Natural killer cell (primary cell): ENCODE measurements around the gene NT5C. TPM values are rescaled to one million over a fixed set of nuclear protein-coding genes. Genes with fewer than 3 reads are reported as not detected.

Experiments
- ATAC-seq, 3 donors: fragments of 150-1000 bp in 2 of 3; fragments of 200-7000 bp in 1 of 3; cut with Tn5 transposase; 1 replicate in 1 of 3; 2 replicates in 2 of 3; pipeline ENCODE4 v1.10.0; 2021; ENCODE audit warnings: mild to moderate bottlenecking in 2 of 3, moderate library complexity in 2 of 3
- DNase-seq, 2 donors: peaks; one replicate each; pipeline versions ENCODE4 v3.0.0 to v3.0.0-alpha.2; 2013 to 2021; ENCODE audit warnings: mixed read lengths in 1 of 2
- H3K27ac ChIP-seq: one replicate; pipeline ENCODE4 v1.5.1; 2013; ENCODE audit warnings: mild to moderate bottlenecking, low read length
- H3K27me3 ChIP-seq: one replicate; pipeline ENCODE4 v1.6.1; 2013; ENCODE audit warnings: low read length; ENCODE audit not compliant: control insufficient read depth, insufficient read depth
- H3K36me3 ChIP-seq: one replicate; pipeline ENCODE4 v1.6.1; 2013; ENCODE audit warnings: low read length; ENCODE audit not compliant: control insufficient read depth, insufficient read depth
- H3K4me1 ChIP-seq: one replicate; pipeline ENCODE4 v1.6.1; 2013; ENCODE audit warnings: low read length; ENCODE audit not compliant: control insufficient read depth, insufficient read depth
- H3K4me3 ChIP-seq: one replicate; pipeline ENCODE4 v1.5.1; 2013; ENCODE audit warnings: low read length
- H3K9me3 ChIP-seq: one replicate; pipeline ENCODE4 v1.6.1; 2013; ENCODE audit warnings: low read length; ENCODE audit not compliant: control insufficient read depth, insufficient read depth
- H3K27ac Mint-ChIP-seq, 2 donors: one replicate each; pipeline ENCODE4 v1.8.0; 2022; ENCODE audit warnings: mild to moderate bottlenecking in 2 of 2, mixed read lengths in 2 of 2, moderate library complexity in 1 of 2
- H3K27me3 Mint-ChIP-seq, 2 donors: one replicate each; pipeline ENCODE4 v1.8.0; 2022; ENCODE audit warnings: low read depth in 2 of 2, mixed read lengths in 2 of 2
- H3K36me3 Mint-ChIP-seq: one replicate; pipeline ENCODE4 v1.8.0; 2022; ENCODE audit warnings: mixed read lengths
- H3K4me1 Mint-ChIP-seq, 2 donors: one replicate each; pipeline ENCODE4 v1.8.0; 2022; ENCODE audit warnings: mixed read lengths in 2 of 2
- H3K4me3 Mint-ChIP-seq: one replicate; pipeline ENCODE4 v1.8.0; 2022; ENCODE audit warnings: mild to moderate bottlenecking, moderate library complexity, mixed read lengths
- H3K9me3 Mint-ChIP-seq, 2 donors: one replicate each; pipeline ENCODE4 v1.8.0; 2022; ENCODE audit warnings: mixed read lengths in 2 of 2
- WGBS: methylation state at CpG from one replicate; pipeline ENCODE4 v1.1.7; 2013; ENCODE audit warnings: missing lambda C conversion rate; ENCODE audit not compliant: insufficient coverage; 5-methylcytosine and 5-hydroxymethylcytosine counted together
- intact Hi-C: fragments of 100-400 bp; cut with micrococcal nuclease; formaldehyde crosslinking; loops from one replicate; pipeline ENCODE4 v1.14.2; 2022
- total RNA-seq, 4 donors: library from RNA; stranded (reverse); fragments of 120-200 nt in 1 of 4; gene quantifications; one replicate each; pipeline versions ENCODE4 v1.2.3 to v1.2.4, GENCODE V29; 2013 to 2022
- TF ChIP-seq, protein P1 (sequence below): fragments of 200-600 bp; IDR thresholded peaks from one replicate; pipeline ENCODE4 v1.8.0; 2022; ENCODE audit warnings: antibody characterized with exemption

NT5C gene
- total RNA-seq, 3 donors from 2014 or later (not counting 1 experiment from before 2014, with no cell fraction given): 58.1 to 67.4 (median 61.2) TPM

DNA sequence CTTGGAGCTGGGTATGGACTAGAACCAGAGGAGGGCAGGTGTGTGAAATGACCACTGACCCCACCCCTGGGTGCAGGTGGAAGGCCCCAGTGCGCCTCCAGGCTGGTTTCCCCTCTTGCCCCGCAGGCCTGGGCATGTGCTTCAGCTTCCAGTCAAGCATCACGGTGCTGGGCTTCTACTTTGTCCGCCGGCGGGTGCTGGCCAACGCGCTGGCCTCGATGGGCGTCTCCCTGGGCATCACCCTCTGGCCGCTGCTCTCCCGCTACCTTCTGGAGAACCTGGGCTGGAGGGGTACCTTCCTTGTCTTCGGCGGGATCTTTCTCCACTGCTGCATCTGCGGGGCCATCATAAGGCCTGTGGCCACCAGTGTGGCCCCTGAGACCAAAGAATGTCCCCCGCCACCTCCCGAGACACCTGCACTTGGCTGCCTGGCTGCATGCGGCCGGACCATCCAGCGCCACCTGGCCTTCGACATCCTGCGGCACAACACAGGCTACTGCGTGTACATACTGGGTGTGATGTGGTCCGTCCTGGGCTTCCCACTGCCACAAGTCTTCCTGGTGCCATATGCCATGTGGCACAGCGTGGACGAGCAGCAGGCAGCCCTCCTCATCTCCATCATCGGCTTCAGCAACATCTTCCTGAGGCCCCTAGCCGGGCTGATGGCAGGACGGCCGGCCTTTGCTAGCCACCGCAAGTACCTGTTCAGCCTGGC lies 31.5 kb downstream of the NT5C start:
- H3K9me3 ChIP-seq: no peaks in the 10 kb centered on the region
- WGBS: 96% methylated on average over 31 of the region's 31 CpGs
- Mint-ChIP-seq H3K27ac (no peak overlapping the region), H3K27me3 (no peaks in the 10 kb centered on the region), H3K36me3 (no peaks in the 10 kb centered on the region), H3K4me3 (no peak overlapping the region), H3K9me3 (no peaks in the 10 kb centered on the region), H3K4me1 (no peaks in the 10 kb centered on the region)
- TF ChIP-seq, protein P1, sequence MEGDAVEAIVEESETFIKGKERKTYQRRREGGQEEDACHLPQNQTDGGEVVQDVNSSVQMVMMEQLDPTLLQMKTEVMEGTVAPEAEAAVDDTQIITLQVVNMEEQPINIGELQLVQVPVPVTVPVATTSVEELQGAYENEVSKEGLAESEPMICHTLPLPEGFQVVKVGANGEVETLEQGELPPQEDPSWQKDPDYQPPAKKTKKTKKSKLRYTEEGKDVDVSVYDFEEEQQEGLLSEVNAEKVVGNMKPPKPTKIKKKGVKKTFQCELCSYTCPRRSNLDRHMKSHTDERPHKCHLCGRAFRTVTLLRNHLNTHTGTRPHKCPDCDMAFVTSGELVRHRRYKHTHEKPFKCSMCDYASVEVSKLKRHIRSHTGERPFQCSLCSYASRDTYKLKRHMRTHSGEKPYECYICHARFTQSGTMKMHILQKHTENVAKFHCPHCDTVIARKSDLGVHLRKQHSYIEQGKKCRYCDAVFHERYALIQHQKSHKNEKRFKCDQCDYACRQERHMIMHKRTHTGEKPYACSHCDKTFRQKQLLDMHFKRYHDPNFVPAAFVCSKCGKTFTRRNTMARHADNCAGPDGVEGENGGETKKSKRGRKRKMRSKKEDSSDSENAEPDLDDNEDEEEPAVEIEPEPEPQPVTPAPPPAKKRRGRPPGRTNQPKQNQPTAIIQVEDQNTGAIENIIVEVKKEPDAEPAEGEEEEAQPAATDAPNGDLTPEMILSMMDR: no peak
- no peak overlapping the region for H3K27ac ChIP-seq
- H3K27me3 ChIP-seq: no peaks in the 10 kb centered on the region
- DNase-seq: no peak
- intact Hi-C loops: no loop called here
- H3K4me3 ChIP-seq: no peak overlapping the region
- no peaks in the 10 kb centered on the region for H3K36me3 ChIP-seq
- peaks cover 7% of the 10 kb centered on the region for H3K4me1 ChIP-seq
- ATAC-seq: no peak

DNA sequence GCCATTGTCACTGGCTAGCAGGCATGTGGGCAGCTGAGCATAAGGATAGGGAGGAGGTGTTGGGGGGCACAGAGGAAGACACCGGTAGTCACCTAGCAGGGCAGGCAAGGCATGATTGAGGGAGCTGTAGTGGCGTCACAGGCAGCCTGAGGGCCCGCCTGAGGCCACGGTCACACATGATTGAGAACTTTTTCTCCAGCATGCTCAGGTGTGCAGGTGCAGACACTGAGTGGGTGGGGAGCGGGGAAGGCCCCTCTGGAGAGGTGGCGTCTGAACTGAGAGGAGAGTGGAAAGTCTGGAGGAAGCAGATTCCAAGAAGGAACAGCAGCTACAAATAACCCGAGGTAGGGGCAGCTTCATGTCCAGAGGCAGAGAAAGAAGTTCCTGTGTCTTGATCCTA lies 32.7 kb downstream of the NT5C start:
- no peaks in the 10 kb centered on the region for H3K36me3 Mint-ChIP-seq
- 89% methylated on average over 7 of the region's 7 CpGs for WGBS
- no peak overlapping the region for H3K4me3 ChIP-seq
- no peak overlapping the region for H3K27ac ChIP-seq
- no peak overlapping the region for H3K27ac Mint-ChIP-seq
- no peak for ATAC-seq
- TF ChIP-seq, protein P1: no peak
- peaks cover 7% of the 10 kb centered on the region for H3K4me1 ChIP-seq
- no peaks in the 10 kb centered on the region for H3K9me3 ChIP-seq
- intact Hi-C loops: no loop called here
- H3K4me1 Mint-ChIP-seq: no peaks in the 10 kb centered on the region
- no peaks in the 10 kb centered on the region for H3K27me3 ChIP-seq
- H3K9me3 Mint-ChIP-seq: no peaks in the 10 kb centered on the region
- H3K27me3 Mint-ChIP-seq: no peaks in the 10 kb centered on the region
- H3K36me3 ChIP-seq: no peaks in the 10 kb centered on the region
- DNase-seq: no peak
- H3K4me3 Mint-ChIP-seq: no peak overlapping the region

DNA sequence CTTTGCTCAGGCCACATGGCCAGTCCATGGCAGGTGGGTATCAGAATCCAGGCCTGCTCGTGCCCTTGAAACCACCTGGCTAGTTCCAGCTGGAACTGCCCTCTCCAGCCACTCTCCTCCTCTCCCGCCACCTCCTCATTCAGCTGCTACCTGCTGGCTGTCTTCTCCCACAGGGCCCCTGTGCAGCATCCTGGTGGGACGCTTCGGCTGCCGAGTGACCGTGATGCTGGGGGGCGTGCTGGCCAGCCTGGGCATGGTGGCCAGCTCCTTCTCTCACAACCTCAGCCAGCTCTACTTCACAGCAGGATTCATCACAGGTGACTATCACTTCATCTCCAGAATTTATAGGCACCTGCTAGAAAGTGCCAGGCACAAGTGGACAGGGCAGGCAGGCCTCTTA lies 33.7 kb downstream of the NT5C start:
- 95% methylated on average over 7 of the region's 7 CpGs for WGBS
- TF ChIP-seq, protein P1: no peak

More for the DNA sequence above, 33.7 kb downstream of the NT5C start:
- DNase-seq (no peak), ATAC-seq (no peak)
- no peak overlapping the region for H3K27ac ChIP-seq
- H3K27me3 ChIP-seq: no peaks in the 10 kb centered on the region
- peaks cover 7% of the 10 kb centered on the region for H3K4me1 ChIP-seq
- no peak overlapping the region for H3K4me3 ChIP-seq
- no peaks in the 10 kb centered on the region for H3K9me3 Mint-ChIP-seq
- no peak overlapping the region for H3K27ac Mint-ChIP-seq
- H3K4me3 Mint-ChIP-seq: no peak overlapping the region
- no peaks in the 10 kb centered on the region for H3K27me3 Mint-ChIP-seq
- H3K9me3 ChIP-seq: no peaks in the 10 kb centered on the region
- intact Hi-C loops: no loop called here
- no peaks in the 10 kb centered on the region for H3K36me3 Mint-ChIP-seq
- H3K4me1 Mint-ChIP-seq: no peaks in the 10 kb centered on the region
- H3K36me3 ChIP-seq: no peaks in the 10 kb centered on the region
